Sigmoid colon (tissue), 4 donors: ENCODE measurements around the gene NT5DC3.

Source experiments
- EP300 ChIP-seq, 4 donors: sonication (generic); formaldehyde crosslinking; IDR thresholded peaks; one replicate each; pipeline ENCODE4 v1.6.1; 2017; ENCODE audit warnings: antibody characterized with exemption in 4 of 4
- TF ChIP-seq, protein P1 (sequence below), 4 experiments: fragments of 450-650 bp in 3 of 4; fragments of 200-600 bp in 1 of 4; IDR thresholded peaks; one replicate each; pipeline ENCODE4 v1.5.1; 2016 to 2019; ENCODE audit warnings: antibody characterized with exemption in 4 of 4, mild to moderate bottlenecking in 3 of 4, moderate library complexity in 2 of 4

DNA sequence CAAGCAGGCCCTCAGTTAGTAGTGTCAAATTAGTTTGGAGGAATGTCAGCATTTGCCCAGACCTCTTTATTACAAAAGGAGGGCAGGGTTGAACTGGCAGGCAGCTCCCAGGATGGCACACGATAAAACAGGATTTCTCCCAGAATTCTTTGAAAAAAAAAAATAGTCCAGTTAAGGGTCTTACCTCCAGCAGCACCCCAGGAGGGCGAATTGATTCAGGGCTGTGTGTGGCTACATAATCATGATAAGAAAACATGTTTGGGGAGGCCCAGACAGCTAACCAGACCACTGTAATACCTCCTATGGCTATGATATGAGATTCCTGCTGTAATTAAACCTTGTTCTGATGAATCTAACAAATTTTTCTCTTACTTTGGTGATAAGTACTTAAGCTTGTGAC lies 38.8 kb upstream of the NT5DC3 start:
- TF ChIP-seq, protein P1, sequence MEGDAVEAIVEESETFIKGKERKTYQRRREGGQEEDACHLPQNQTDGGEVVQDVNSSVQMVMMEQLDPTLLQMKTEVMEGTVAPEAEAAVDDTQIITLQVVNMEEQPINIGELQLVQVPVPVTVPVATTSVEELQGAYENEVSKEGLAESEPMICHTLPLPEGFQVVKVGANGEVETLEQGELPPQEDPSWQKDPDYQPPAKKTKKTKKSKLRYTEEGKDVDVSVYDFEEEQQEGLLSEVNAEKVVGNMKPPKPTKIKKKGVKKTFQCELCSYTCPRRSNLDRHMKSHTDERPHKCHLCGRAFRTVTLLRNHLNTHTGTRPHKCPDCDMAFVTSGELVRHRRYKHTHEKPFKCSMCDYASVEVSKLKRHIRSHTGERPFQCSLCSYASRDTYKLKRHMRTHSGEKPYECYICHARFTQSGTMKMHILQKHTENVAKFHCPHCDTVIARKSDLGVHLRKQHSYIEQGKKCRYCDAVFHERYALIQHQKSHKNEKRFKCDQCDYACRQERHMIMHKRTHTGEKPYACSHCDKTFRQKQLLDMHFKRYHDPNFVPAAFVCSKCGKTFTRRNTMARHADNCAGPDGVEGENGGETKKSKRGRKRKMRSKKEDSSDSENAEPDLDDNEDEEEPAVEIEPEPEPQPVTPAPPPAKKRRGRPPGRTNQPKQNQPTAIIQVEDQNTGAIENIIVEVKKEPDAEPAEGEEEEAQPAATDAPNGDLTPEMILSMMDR (IDR thresholded peaks at IDR 0.05), result no peak
- no peak for TF ChIP-seq EP300 (IDR thresholded peaks at IDR 0.05)
